ENCODE data around the gene RALGDS.

The RALGDS gene

GRCh38 chr9:133141833-133142595 is 21.0 kb upstream of the RALGDS start:
- H3K36me3 ChIP-seq (ENCODE audit: insufficient read depth, low read length), result no peaks in the 10 kb centered on the region
- no peak overlapping the region for H3K4me3 ChIP-seq (ENCODE audit: low read depth, low read length)
- H2AFZ ChIP-seq (ENCODE audit: low read length, unreplicated experiment), result no peak overlapping the region
- H3K4me1 ChIP-seq (ENCODE audit: control insufficient read depth, insufficient read depth, low read length, unreplicated experiment), result peaks cover 6% of the 10 kb centered on the region
- H3K27me3 ChIP-seq (ENCODE audit: insufficient read depth, low read length), result no peaks in the 10 kb centered on the region
- H3K27ac ChIP-seq (ENCODE audit: low read depth, low read length), result no peak overlapping the region
- H3K79me2 ChIP-seq (ENCODE audit: control insufficient read depth, insufficient read depth, low read length, unreplicated experiment), result peaks cover 8% of the 10 kb centered on the region

GRCh38 chr9:133140606-133141005 is 19.6 kb upstream of the RALGDS start:
- Histone ChIP-seq H3K27ac (ENCODE audit: low read depth, low read length) (no peak overlapping the region), H3K79me2 (ENCODE audit: control insufficient read depth, insufficient read depth, low read length, unreplicated experiment) (peaks cover 8% of the 10 kb centered on the region), H3K36me3 (ENCODE audit: insufficient read depth, low read length) (no peaks in the 10 kb centered on the region), H3K27me3 (ENCODE audit: insufficient read depth, low read length) (no peaks in the 10 kb centered on the region), H3K4me1 (ENCODE audit: control insufficient read depth, insufficient read depth, low read length, unreplicated experiment) (peaks cover 12% of the 10 kb centered on the region), H3K4me3 (ENCODE audit: low read depth, low read length) (no peak overlapping the region), H2AFZ (ENCODE audit: low read length, unreplicated experiment) (no peak overlapping the region)

- no peak overlapping the region for H2AFZ ChIP-seq (ENCODE audit: low read length, unreplicated experiment)
- H3K27me3 ChIP-seq (ENCODE audit: insufficient read depth, low read length), result no peaks in the 10 kb centered on the region
- no peak overlapping the region for H3K27ac ChIP-seq (ENCODE audit: low read depth, low read length)
- H3K79me2 ChIP-seq (ENCODE audit: control insufficient read depth, insufficient read depth, low read length, unreplicated experiment), result peaks cover 3% of the 10 kb centered on the region
- no peak overlapping the region for H3K4me3 ChIP-seq (ENCODE audit: low read depth, low read length)
- no peaks in the 10 kb centered on the region for H3K36me3 ChIP-seq (ENCODE audit: insufficient read depth, low read length)
- H3K4me1 ChIP-seq (ENCODE audit: control insufficient read depth, insufficient read depth, low read length, unreplicated experiment), result peaks cover 15% of the 10 kb centered on the region
These were observed 19.1 kb upstream of the RALGDS start for GRCh38 chr9:133140174-133140505.

- Histone ChIP-seq H3K4me1 (ENCODE audit: control insufficient read depth, insufficient read depth, low read length, unreplicated experiment) (peaks cover 17% of the 10 kb centered on the region), H3K79me2 (ENCODE audit: control insufficient read depth, insufficient read depth, low read length, unreplicated experiment) (peaks cover 3% of the 10 kb centered on the region), H3K27ac (ENCODE audit: low read depth, low read length) (no peak overlapping the region)
These were observed 18.5 kb upstream of the RALGDS start for GRCh38 chr9:133139246-133140173.

GRCh38 chr9:133137451-133138231 is 16.6 kb upstream of the RALGDS start:
- Histone ChIP-seq H3K4me1 (ENCODE audit: control insufficient read depth, insufficient read depth, low read length, unreplicated experiment) (peaks cover 32% of the 10 kb centered on the region), H3K79me2 (ENCODE audit: control insufficient read depth, insufficient read depth, low read length, unreplicated experiment) (peaks cover 3% of the 10 kb centered on the region), H3K36me3 (ENCODE audit: insufficient read depth, low read length) (no peaks in the 10 kb centered on the region), H3K27me3 (ENCODE audit: insufficient read depth, low read length) (no peaks in the 10 kb centered on the region), H2AFZ (ENCODE audit: low read length, unreplicated experiment) (no peak overlapping the region), H3K27ac (ENCODE audit: low read depth, low read length) (no peak overlapping the region), H3K4me3 (ENCODE audit: low read depth, low read length) (no peak overlapping the region)

More at GRCh38 chr9:133139246-133140173, 18.5 kb upstream of the RALGDS start:
- no peaks in the 10 kb centered on the region for H3K27me3 ChIP-seq (ENCODE audit: insufficient read depth, low read length)
- H3K36me3 ChIP-seq (ENCODE audit: insufficient read depth, low read length), result no peaks in the 10 kb centered on the region
- H3K4me3 ChIP-seq (ENCODE audit: low read depth, low read length), result no peak overlapping the region
- H2AFZ ChIP-seq (ENCODE audit: low read length, unreplicated experiment), result no peak overlapping the region

GRCh38 chr9:133135146-133135745 is 14.2 kb upstream of the RALGDS start:
- Histone ChIP-seq H3K79me2 (ENCODE audit: control insufficient read depth, insufficient read depth, low read length, unreplicated experiment) (no peaks in the 10 kb centered on the region), H3K4me3 (ENCODE audit: low read depth, low read length) (no peak overlapping the region)

GRCh38 chr9:133134388-133135145 is 13.5 kb upstream of the RALGDS start:
- Histone ChIP-seq H3K27me3 (ENCODE audit: insufficient read depth, low read length) (no peaks in the 10 kb centered on the region), H2AFZ (ENCODE audit: low read length, unreplicated experiment) (no peak overlapping the region), H3K4me3 (ENCODE audit: low read depth, low read length) (0 out of 2 replicates have a peak overlapping the region, but pooled peaks have one; percentile 10), H3K27ac (ENCODE audit: low read depth, low read length) (peak overlapping the region; percentile 75), H3K36me3 (ENCODE audit: insufficient read depth, low read length) (no peaks in the 10 kb centered on the region), H3K79me2 (ENCODE audit: control insufficient read depth, insufficient read depth, low read length, unreplicated experiment) (no peaks in the 10 kb centered on the region), H3K4me1 (ENCODE audit: control insufficient read depth, insufficient read depth, low read length, unreplicated experiment) (peaks cover 45% of the 10 kb centered on the region)

More at GRCh38 chr9:133135146-133135745, 14.2 kb upstream of the RALGDS start:
- H3K36me3 ChIP-seq (ENCODE audit: insufficient read depth, low read length), result no peaks in the 10 kb centered on the region
- H3K4me1 ChIP-seq (ENCODE audit: control insufficient read depth, insufficient read depth, low read length, unreplicated experiment), result peaks cover 45% of the 10 kb centered on the region
- peak overlapping the region; percentile 75; the same call in 1 of the 2 replicates for H3K27ac ChIP-seq (ENCODE audit: low read depth, low read length)
- no peaks in the 10 kb centered on the region for H3K27me3 ChIP-seq (ENCODE audit: insufficient read depth, low read length)
- H2AFZ ChIP-seq (ENCODE audit: low read length, unreplicated experiment), result no peak overlapping the region

- H3K4me3 ChIP-seq (ENCODE audit: low read depth, low read length), result 0 out of 2 replicates have a peak overlapping the region, but pooled peaks have one; percentile 10
- H3K27ac ChIP-seq (ENCODE audit: low read depth, low read length), result peak overlapping the region; percentile 75
- no peaks in the 10 kb centered on the region for H3K36me3 ChIP-seq (ENCODE audit: insufficient read depth, low read length)
- H3K4me1 ChIP-seq (ENCODE audit: control insufficient read depth, insufficient read depth, low read length, unreplicated experiment), result peaks cover 45% of the 10 kb centered on the region
- H3K27me3 ChIP-seq (ENCODE audit: insufficient read depth, low read length), result no peaks in the 10 kb centered on the region
- H3K79me2 ChIP-seq (ENCODE audit: control insufficient read depth, insufficient read depth, low read length, unreplicated experiment), result no peaks in the 10 kb centered on the region
- no peak overlapping the region for H2AFZ ChIP-seq (ENCODE audit: low read length, unreplicated experiment)
These were observed 12.8 kb upstream of the RALGDS start for GRCh38 chr9:133133681-133134387.

- H3K79me2 ChIP-seq (ENCODE audit: control insufficient read depth, insufficient read depth, low read length, unreplicated experiment), result no peaks in the 10 kb centered on the region
- H2AFZ ChIP-seq (ENCODE audit: low read length, unreplicated experiment), result no peak overlapping the region
- H3K27me3 ChIP-seq (ENCODE audit: insufficient read depth, low read length), result no peaks in the 10 kb centered on the region
- H3K27ac ChIP-seq (ENCODE audit: low read depth, low read length), result no peak overlapping the region
- no peak overlapping the region for H3K4me3 ChIP-seq (ENCODE audit: low read depth, low read length)
- no peaks in the 10 kb centered on the region for H3K36me3 ChIP-seq (ENCODE audit: insufficient read depth, low read length)
- peaks cover 45% of the 10 kb centered on the region for H3K4me1 ChIP-seq (ENCODE audit: control insufficient read depth, insufficient read depth, low read length, unreplicated experiment)
These were observed 11.1 kb upstream of the RALGDS start for GRCh38 chr9:133132174-133132573.

Measured in ACC112 (cell line).